ENCODE measurements around the gene CHD2.

The CHD2 gene

GRCh38 chr15:93067649-93068085 lies 167.5 kb downstream of the CHD2 start:
- TF ChIP-seq CTCF (IDR thresholded peaks at IDR 0.05) = no peak
- no peaks in the 10 kb centered on the region for H3K9me3 ChIP-seq (ENCODE audit: control insufficient read depth, low read length)
- H3K27ac ChIP-seq = no peak overlapping the region
- H3K4me1 ChIP-seq = no peaks in the 10 kb centered on the region
- no peaks in the 10 kb centered on the region for H3K79me2 ChIP-seq
- no peaks in the 10 kb centered on the region for H3K27me3 ChIP-seq (ENCODE audit: control insufficient read depth, insufficient read depth, low read length)
- no peak overlapping the region for H3K4me2 ChIP-seq (ENCODE audit: low read length)
- H3K4me3 ChIP-seq (ENCODE audit: low read depth, low read length) = no peak overlapping the region
- H3K36me3 ChIP-seq (ENCODE audit: control insufficient read depth, insufficient read depth, low read length) = no peaks in the 10 kb centered on the region
- no peak overlapping the region for H2AFZ ChIP-seq
- no peak overlapping the region for H3K9ac ChIP-seq

- Histone ChIP-seq H2AFZ (no peak overlapping the region), H3K27me3 (ENCODE audit: control insufficient read depth, insufficient read depth, low read length) (no peaks in the 10 kb centered on the region), H3K9ac (no peak overlapping the region), H3K9me3 (ENCODE audit: control insufficient read depth, low read length) (no peaks in the 10 kb centered on the region), H3K36me3 (ENCODE audit: control insufficient read depth, insufficient read depth, low read length) (no peaks in the 10 kb centered on the region), H3K4me3 (ENCODE audit: low read depth, low read length) (no peak overlapping the region), H3K27ac (no peak overlapping the region), H3K79me2 (no peaks in the 10 kb centered on the region), H3K4me1 (no peaks in the 10 kb centered on the region), H3K4me2 (ENCODE audit: low read length) (no peak overlapping the region)
- no peak for TF ChIP-seq CTCF (IDR thresholded peaks at IDR 0.05)
Observed at GRCh38 chr15:93068581-93069199, 168.6 kb downstream of the CHD2 start.

GRCh38 chr15:93070132-93070531 lies 170.0 kb downstream of the CHD2 start:
- H3K9ac ChIP-seq = no peak overlapping the region
- no peaks in the 10 kb centered on the region for H3K27me3 ChIP-seq (ENCODE audit: control insufficient read depth, insufficient read depth, low read length)
- H3K27ac ChIP-seq = no peak overlapping the region
- H3K36me3 ChIP-seq (ENCODE audit: control insufficient read depth, insufficient read depth, low read length) = no peaks in the 10 kb centered on the region
- no peaks in the 10 kb centered on the region for H3K4me1 ChIP-seq
- H3K4me2 ChIP-seq (ENCODE audit: low read length) = no peak overlapping the region
- no peaks in the 10 kb centered on the region for H3K9me3 ChIP-seq (ENCODE audit: control insufficient read depth, low read length)
- no peaks in the 10 kb centered on the region for H3K79me2 ChIP-seq
- no peak for TF ChIP-seq CTCF (IDR thresholded peaks at IDR 0.05)
- no peak overlapping the region for H3K4me3 ChIP-seq (ENCODE audit: low read depth, low read length)
- no peak overlapping the region for H2AFZ ChIP-seq

GRCh38 chr15:93070551-93071296 lies 170.6 kb downstream of the CHD2 start:
- no peak overlapping the region for H3K4me3 ChIP-seq (ENCODE audit: low read depth, low read length)

More at GRCh38 chr15:93070551-93071296, 170.6 kb downstream of the CHD2 start:
- Histone ChIP-seq H3K27me3 (ENCODE audit: control insufficient read depth, insufficient read depth, low read length) (no peaks in the 10 kb centered on the region), H3K79me2 (no peaks in the 10 kb centered on the region), H3K27ac (no peak overlapping the region), H3K4me1 (no peaks in the 10 kb centered on the region), H3K9me3 (ENCODE audit: control insufficient read depth, low read length) (no peaks in the 10 kb centered on the region), H3K9ac (no peak overlapping the region), H2AFZ (no peak overlapping the region), H3K36me3 (ENCODE audit: control insufficient read depth, insufficient read depth, low read length) (no peaks in the 10 kb centered on the region), H3K4me2 (ENCODE audit: low read length) (no peak overlapping the region)
- no peak for TF ChIP-seq CTCF (IDR thresholded peaks at IDR 0.05)

All from parathyroid adenoma (tissue), 2 donors.